Ascending aorta (tissue), 2 donors: Measurements from ENCODE around the gene TEF. TPM values are rescaled to one million over a fixed set of nuclear protein-coding genes. Genes with fewer than 3 reads are reported as not detected.
"Not testable (repeated sequence)": the region's sequence is repeated elsewhere in the genome, so short reads cannot be mapped to it uniquely, and the experiment has no call there.

Experiments
- DNase-seq, 2 donors: peaks; one replicate each; pipeline ENCODE4 v3.0.0-alpha.2; 2019; ENCODE audit warnings: low spot score in 2 of 2
- H3K27ac ChIP-seq, 2 donors: fragments of 200-600 bp; sonication (generic); one replicate each; pipeline ENCODE4 v1.5.1; 2016 to 2017; ENCODE audit warnings: mild to moderate bottlenecking in 1 of 2
- H3K27me3 ChIP-seq: fragments of 200-600 bp; sonication (generic); one replicate; pipeline ENCODE4 v1.5.1; 2017
- H3K36me3 ChIP-seq, 2 donors: fragments of 200-600 bp; sonication (generic); one replicate each; pipeline ENCODE4 v1.5.1; 2016
- H3K4me1 ChIP-seq, 2 donors: fragments of 200-600 bp; sonication (generic); one replicate each; pipeline ENCODE4 v1.5.1; 2016 to 2017; ENCODE audit warnings: mild to moderate bottlenecking in 1 of 2
- H3K4me3 ChIP-seq, 2 donors: fragments of 200-600 bp; sonication (generic); one replicate each; pipeline ENCODE4 v1.5.1; 2016 to 2017; ENCODE audit warnings: mild to moderate bottlenecking in 1 of 2
- H3K9me3 ChIP-seq, 2 donors: fragments of 200-600 bp; sonication (generic); one replicate each; pipeline ENCODE4 v1.5.1; 2016
- CTCF ChIP-seq, 3 experiments: fragments of 200-600 bp in 2 of 3; fragments of 450-650 bp in 1 of 3; sonication (generic) in 2 of 3; IDR thresholded peaks; one replicate each; pipeline ENCODE4 v1.5.1; 2016 to 2019; ENCODE audit warnings: antibody characterized with exemption in 3 of 3, mild to moderate bottlenecking in 1 of 3, moderate library complexity in 1 of 3
- intact Hi-C: fragments of 100-400 bp; cut with DNase I; formaldehyde crosslinking; loops from one replicate; pipeline ENCODE4 v1.15.1; 2023
- total RNA-seq: library from RNA; depleted of rRNA; stranded (reverse); fragments of >200 nt; gene quantifications from one replicate; pipeline ENCODE4 v1.1.0, GENCODE V29; 2016

The TEF gene
- total RNA-seq, 1 donor from 2014 or later = 20.2 TPM

GRCh38 chr22:41425660-41426365 is 44.1 kb downstream of the TEF start:
- TF ChIP-seq CTCF (IDR thresholded peaks at IDR 0.05) = no peak
- no peak for DNase-seq
- no peaks in the 10 kb centered on the region for H3K9me3 ChIP-seq
- H3K4me3 ChIP-seq = no peak overlapping the region
- peaks cover 17 to 44% of the 10 kb centered on the region in 2 donors for H3K36me3 ChIP-seq
- intact Hi-C loops = no loop called here
- H3K27ac ChIP-seq = no peak overlapping the region
- no peaks in the 10 kb centered on the region for H3K27me3 ChIP-seq
- no peaks in the 10 kb centered on the region for H3K4me1 ChIP-seq

GRCh38 chr22:41429232-41429950 is 47.6 kb downstream of the TEF start:
- no peak for DNase-seq
- intact Hi-C loops = loop anchor here (2.0 kb wide), 1 partner anchor 69 kb away; no protein-coding TSS in a partner anchor
- peaks cover 0 to 5% of the 10 kb centered on the region in 2 donors for H3K4me1 ChIP-seq
- no peaks in the 10 kb centered on the region for H3K27me3 ChIP-seq
- no peaks in the 10 kb centered on the region for H3K9me3 ChIP-seq
- H3K4me3 ChIP-seq = no peak overlapping the region
- peaks cover 36 to 59% of the 10 kb centered on the region in 2 donors for H3K36me3 ChIP-seq
- no peak for TF ChIP-seq CTCF (IDR thresholded peaks at IDR 0.05)
- H3K27ac ChIP-seq = peak overlapping the region in 1 of 2 donors; percentile 2

- Histone ChIP-seq H3K36me3 (peaks cover 42 to 61% of the 10 kb centered on the region in 2 donors), H3K4me3 (no peak overlapping the region), H3K9me3 (no peaks in the 10 kb centered on the region), H3K27me3 (no peaks in the 10 kb centered on the region), H3K4me1 (peaks cover 0 to 9% of the 10 kb centered on the region in 2 donors), H3K27ac (no peak overlapping the region)
- no peak for DNase-seq
- no peak for TF ChIP-seq CTCF (IDR thresholded peaks at IDR 0.05)
- intact Hi-C loops = loop anchor here (2.0 kb wide), 1 partner anchor 69 kb away; no protein-coding TSS in a partner anchor
Observed at GRCh38 chr22:41429951-41430332, 48.2 kb downstream of the TEF start.

- intact Hi-C loops = no loop called here
- no peak for TF ChIP-seq CTCF (IDR thresholded peaks at IDR 0.05)
- H3K4me1 ChIP-seq = peaks cover 3 to 18% of the 10 kb centered on the region in 2 donors
- H3K4me3 ChIP-seq = no peak overlapping the region
- no peaks in the 10 kb centered on the region for H3K27me3 ChIP-seq
- peak overlapping the region in 1 of 2 donors; percentile 1 for H3K27ac ChIP-seq
- peaks cover 50 to 68% of the 10 kb centered on the region in 2 donors for H3K36me3 ChIP-seq
- no peak for DNase-seq
- H3K9me3 ChIP-seq = no peaks in the 10 kb centered on the region
Observed at GRCh38 chr22:41431656-41432055, 49.9 kb downstream of the TEF start.

- H3K4me3 ChIP-seq, H3K27ac ChIP-seq, H3K9me3 ChIP-seq, H3K27me3 ChIP-seq, DNase-seq, intact Hi-C loops: not testable (repeated sequence)
- Histone ChIP-seq H3K4me1 (peaks cover 3 to 18% of the 10 kb centered on the region in 2 donors), H3K36me3 (peaks cover 54 to 69% of the 10 kb centered on the region in 2 donors)
Observed at GRCh38 chr22:41433480-41433879, 51.7 kb downstream of the TEF start.

GRCh38 chr22:41434361-41435003 is 52.7 kb downstream of the TEF start:
- H3K27me3 ChIP-seq, H3K4me3 ChIP-seq, DNase-seq, intact Hi-C loops, H3K9me3 ChIP-seq: not testable (repeated sequence)
- peaks cover 8 to 23% of the 10 kb centered on the region in 2 donors for H3K4me1 ChIP-seq
- peaks cover 58 to 65% of the 10 kb centered on the region in 2 donors for H3K36me3 ChIP-seq
- peak overlapping the region; percentile 19 to 34 for H3K27ac ChIP-seq
